Measurements from ENCODE around the gene CACNA1B.
"Not testable (repeated sequence)": the region's sequence is repeated elsewhere in the genome, so short reads cannot be mapped to it uniquely, and the experiment has no call there.

Gene CACNA1B

GRCh38 chr9:137890768-137891587, 13.4 kb downstream of the CACNA1B start:
- not testable (repeated sequence) for H3K36me3 Mint-ChIP-seq (ENCODE audit: low read depth); H3K9me3 Mint-ChIP-seq; H3K4me1 Mint-ChIP-seq (ENCODE audit: low read depth); H3K27me3 Mint-ChIP-seq (ENCODE audit: low read depth); H3K4me3 Mint-ChIP-seq; H3K27ac Mint-ChIP-seq

- no peaks in the 10 kb centered on the region for H3K4me1 Mint-ChIP-seq (ENCODE audit: low read depth)
- no peak overlapping the region for H3K4me3 Mint-ChIP-seq
- H3K36me3 Mint-ChIP-seq (ENCODE audit: low read depth) = no peaks in the 10 kb centered on the region
- H3K27me3 Mint-ChIP-seq (ENCODE audit: low read depth) = no peaks in the 10 kb centered on the region
- no peak overlapping the region for H3K27ac Mint-ChIP-seq
- no peaks in the 10 kb centered on the region for H3K9me3 Mint-ChIP-seq
These were observed 14.2 kb downstream of the CACNA1B start for GRCh38 chr9:137891588-137892423.

- Mint-ChIP-seq H3K4me1 (ENCODE audit: low read depth) (no peaks in the 10 kb centered on the region), H3K27me3 (ENCODE audit: low read depth) (no peaks in the 10 kb centered on the region), H3K36me3 (ENCODE audit: low read depth) (no peaks in the 10 kb centered on the region), H3K27ac (no peak overlapping the region), H3K9me3 (no peaks in the 10 kb centered on the region), H3K4me3 (no peak overlapping the region)
These were observed 15.0 kb downstream of the CACNA1B start for GRCh38 chr9:137892424-137893191.

GRCh38 chr9:137893670-137894069, 16.1 kb downstream of the CACNA1B start:
- H3K27ac Mint-ChIP-seq = no peak overlapping the region
- no peaks in the 10 kb centered on the region for H3K4me1 Mint-ChIP-seq (ENCODE audit: low read depth)
- H3K9me3 Mint-ChIP-seq = no peaks in the 10 kb centered on the region
- H3K4me3 Mint-ChIP-seq = no peak overlapping the region
- H3K36me3 Mint-ChIP-seq (ENCODE audit: low read depth) = no peaks in the 10 kb centered on the region
- H3K27me3 Mint-ChIP-seq (ENCODE audit: low read depth) = no peaks in the 10 kb centered on the region

GRCh38 chr9:137899551-137900360, 22.2 kb downstream of the CACNA1B start:
- Mint-ChIP-seq H3K27ac (no peak overlapping the region), H3K4me3 (no peak overlapping the region), H3K4me1 (ENCODE audit: low read depth) (no peaks in the 10 kb centered on the region), H3K27me3 (ENCODE audit: low read depth) (no peaks in the 10 kb centered on the region), H3K9me3 (no peaks in the 10 kb centered on the region), H3K36me3 (ENCODE audit: low read depth) (no peaks in the 10 kb centered on the region)

GRCh38 chr9:137900584-137901310, 23.2 kb downstream of the CACNA1B start:
- Mint-ChIP-seq H3K4me3 (no peak overlapping the region), H3K27me3 (ENCODE audit: low read depth) (no peaks in the 10 kb centered on the region), H3K36me3 (ENCODE audit: low read depth) (no peaks in the 10 kb centered on the region), H3K27ac (no peak overlapping the region), H3K4me1 (ENCODE audit: low read depth) (no peaks in the 10 kb centered on the region), H3K9me3 (no peaks in the 10 kb centered on the region)

- no peaks in the 10 kb centered on the region for H3K4me1 Mint-ChIP-seq (ENCODE audit: low read depth)
- no peaks in the 10 kb centered on the region for H3K9me3 Mint-ChIP-seq
- no peaks in the 10 kb centered on the region for H3K36me3 Mint-ChIP-seq (ENCODE audit: low read depth)
- no peak overlapping the region for H3K4me3 Mint-ChIP-seq
- H3K27ac Mint-ChIP-seq = no peak overlapping the region
- no peaks in the 10 kb centered on the region for H3K27me3 Mint-ChIP-seq (ENCODE audit: low read depth)
These were observed 25.1 kb downstream of the CACNA1B start for GRCh38 chr9:137902646-137903045.

- no peak overlapping the region for H3K4me3 Mint-ChIP-seq
- no peaks in the 10 kb centered on the region for H3K9me3 Mint-ChIP-seq
These were observed 28.2 kb downstream of the CACNA1B start for GRCh38 chr9:137905740-137906139.

GRCh38 chr9:137907776-137908175, 30.2 kb downstream of the CACNA1B start:
- Mint-ChIP-seq H3K27me3 (ENCODE audit: low read depth) (no peaks in the 10 kb centered on the region), H3K4me1 (ENCODE audit: low read depth) (no peaks in the 10 kb centered on the region), H3K27ac (no peak overlapping the region), H3K36me3 (ENCODE audit: low read depth) (no peaks in the 10 kb centered on the region), H3K4me3 (no peak overlapping the region), H3K9me3 (no peaks in the 10 kb centered on the region)

More at GRCh38 chr9:137905740-137906139, 28.2 kb downstream of the CACNA1B start:
- H3K4me1 Mint-ChIP-seq (ENCODE audit: low read depth) = no peaks in the 10 kb centered on the region
- H3K27ac Mint-ChIP-seq = no peak overlapping the region
- H3K27me3 Mint-ChIP-seq (ENCODE audit: low read depth) = no peaks in the 10 kb centered on the region
- H3K36me3 Mint-ChIP-seq (ENCODE audit: low read depth) = no peaks in the 10 kb centered on the region

- Mint-ChIP-seq H3K36me3 (ENCODE audit: low read depth) (no peaks in the 10 kb centered on the region), H3K4me1 (ENCODE audit: low read depth) (no peaks in the 10 kb centered on the region), H3K9me3 (no peaks in the 10 kb centered on the region), H3K4me3 (no peak overlapping the region), H3K27me3 (ENCODE audit: low read depth) (no peaks in the 10 kb centered on the region), H3K27ac (no peak overlapping the region)
These were observed 35.1 kb downstream of the CACNA1B start for GRCh38 chr9:137912671-137913070.

GRCh38 chr9:137913132-137913531, 35.5 kb downstream of the CACNA1B start:
- H3K36me3 Mint-ChIP-seq (ENCODE audit: low read depth) = no peaks in the 10 kb centered on the region
- no peaks in the 10 kb centered on the region for H3K27me3 Mint-ChIP-seq (ENCODE audit: low read depth)
- H3K4me1 Mint-ChIP-seq (ENCODE audit: low read depth) = no peaks in the 10 kb centered on the region
- no peak overlapping the region for H3K27ac Mint-ChIP-seq
- H3K9me3 Mint-ChIP-seq = no peaks in the 10 kb centered on the region
- H3K4me3 Mint-ChIP-seq = no peak overlapping the region

- H3K4me1 Mint-ChIP-seq (ENCODE audit: low read depth) = no peaks in the 10 kb centered on the region
These were observed 36.5 kb downstream of the CACNA1B start for GRCh38 chr9:137913771-137914767.

More at GRCh38 chr9:137913771-137914767, 36.5 kb downstream of the CACNA1B start:
- no peak overlapping the region for H3K4me3 Mint-ChIP-seq
- no peaks in the 10 kb centered on the region for H3K9me3 Mint-ChIP-seq
- H3K36me3 Mint-ChIP-seq (ENCODE audit: low read depth) = no peaks in the 10 kb centered on the region
- no peak overlapping the region for H3K27ac Mint-ChIP-seq
- no peaks in the 10 kb centered on the region for H3K27me3 Mint-ChIP-seq (ENCODE audit: low read depth)
